HTR-8/SVneo (cell line): ENCODE results near the gene OR2Y1.
"Not testable (repeated sequence)": the region's sequence is repeated elsewhere in the genome, so short reads cannot be mapped to it uniquely, and the experiment has no call there.

Experiments
- DNase-seq: peaks from one replicate; pipeline ENCODE4 v3.0.0; 2011; ENCODE audit warnings: low spot score, mixed read lengths; ENCODE audit not compliant: insufficient read length
- FAIRE-seq: peaks from 2 replicates; lab custom pipeline; 2011; peaks lifted over from hg19 to GRCh38; lab: Jason Lieb, UNC

Gene OR2Y1, protein sequence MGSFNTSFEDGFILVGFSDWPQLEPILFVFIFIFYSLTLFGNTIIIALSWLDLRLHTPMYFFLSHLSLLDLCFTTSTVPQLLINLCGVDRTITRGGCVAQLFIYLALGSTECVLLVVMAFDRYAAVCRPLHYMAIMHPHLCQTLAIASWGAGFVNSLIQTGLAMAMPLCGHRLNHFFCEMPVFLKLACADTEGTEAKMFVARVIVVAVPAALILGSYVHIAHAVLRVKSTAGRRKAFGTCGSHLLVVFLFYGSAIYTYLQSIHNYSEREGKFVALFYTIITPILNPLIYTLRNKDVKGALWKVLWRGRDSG

DNA sequence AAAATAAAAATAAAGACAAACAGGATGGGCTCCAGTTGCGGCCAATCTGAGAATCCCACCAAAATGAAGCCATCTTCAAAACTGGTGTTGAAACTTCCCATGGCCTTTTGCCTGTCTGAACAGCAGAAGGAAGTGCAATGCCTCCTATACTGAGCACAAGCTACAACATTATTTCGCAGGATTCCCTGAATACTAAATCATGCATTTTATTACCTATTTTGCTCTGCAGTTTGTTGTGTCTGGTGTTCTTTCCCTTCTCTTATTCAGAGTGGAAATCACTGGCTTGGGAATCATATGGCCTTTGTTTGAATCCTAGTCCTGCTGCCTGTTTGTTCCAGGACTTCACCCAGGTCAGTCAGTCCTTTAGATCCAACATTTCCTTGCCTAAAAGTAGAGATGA is at the start of gene OR2Y1:
Gene OR2Y1, minus strand, starts transcription at position 101 of the 400 bp plus-strand sequence. Its CDS starts 0 bp downstream, at position 101.
- peak; percentile 20 for FAIRE-seq
- DNase-seq: no peak

DNA sequence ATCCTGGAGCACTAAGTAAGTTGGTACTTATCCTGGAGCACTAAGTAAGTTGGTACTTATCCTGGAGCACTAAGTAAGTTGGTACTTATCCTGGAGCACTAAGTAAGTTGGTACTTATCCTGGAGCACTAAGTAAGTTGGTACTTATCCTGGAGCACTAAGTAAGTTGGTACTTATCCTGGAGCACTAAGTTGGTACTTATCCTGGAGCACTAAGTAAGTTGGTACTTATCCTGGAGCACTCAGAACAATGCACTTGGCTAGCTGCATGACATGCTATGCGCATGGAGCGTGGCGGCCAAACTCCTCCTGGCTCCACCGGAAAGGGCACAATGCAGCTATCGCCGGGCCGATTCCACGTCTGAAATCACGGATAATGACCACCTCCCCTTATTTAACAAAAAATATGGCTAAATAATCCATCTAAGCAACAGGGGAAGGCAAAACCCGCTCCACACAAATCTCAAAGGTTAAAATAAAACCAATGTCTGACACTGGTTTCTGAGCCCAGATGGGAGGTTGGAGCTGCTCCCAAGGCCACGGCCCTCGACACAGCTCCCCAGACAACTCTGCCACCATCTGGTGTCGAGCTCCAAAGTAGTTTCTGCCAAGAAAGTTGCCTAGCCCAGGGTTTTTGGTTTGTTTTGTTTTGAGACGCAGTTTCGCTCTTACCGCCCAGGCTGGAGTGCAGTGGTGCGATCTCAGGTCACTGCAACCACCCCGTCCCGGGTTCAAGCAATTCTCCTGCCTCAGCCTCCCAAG is 49.0 kb upstream of the OR2Y1 start:
- not testable (repeated sequence) for FAIRE-seq, DNase-seq

DNA sequence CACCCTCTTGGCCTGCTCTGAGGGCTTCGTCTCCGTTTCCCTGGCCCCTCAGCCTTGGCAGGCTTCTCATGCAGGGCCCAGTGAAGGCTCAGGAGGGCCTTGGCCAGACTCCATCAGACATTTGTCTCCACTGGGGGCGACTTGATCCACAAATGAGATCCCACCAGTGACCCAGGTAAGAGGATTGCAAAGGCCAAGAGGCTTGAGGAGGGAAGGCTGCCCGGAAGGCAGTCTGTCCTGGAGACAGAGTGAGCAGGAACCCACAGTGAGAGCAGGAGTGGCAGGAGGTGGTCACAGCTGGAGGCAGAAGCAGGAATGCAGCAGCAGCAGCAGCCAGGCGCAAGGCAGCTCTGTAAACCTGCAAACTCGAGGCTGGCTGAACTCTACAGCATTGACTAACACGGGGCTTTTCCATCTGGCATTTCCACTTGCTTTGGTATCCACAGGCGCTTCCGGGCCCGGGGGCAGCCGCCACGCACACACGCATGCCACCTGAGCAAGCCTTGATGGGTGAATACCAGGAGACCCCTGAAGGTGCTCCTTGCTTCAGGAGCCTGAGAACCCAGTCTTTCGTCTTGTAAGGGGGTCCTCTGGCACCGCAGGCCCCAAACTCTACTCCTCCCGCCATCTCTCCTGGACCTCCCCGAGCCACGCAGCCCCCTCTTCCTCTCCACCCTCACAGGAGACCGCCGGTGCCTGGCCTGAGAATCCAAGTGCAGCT is 48.0 kb upstream of the OR2Y1 start:
- FAIRE-seq (no peak), DNase-seq (no peak)

DNA sequence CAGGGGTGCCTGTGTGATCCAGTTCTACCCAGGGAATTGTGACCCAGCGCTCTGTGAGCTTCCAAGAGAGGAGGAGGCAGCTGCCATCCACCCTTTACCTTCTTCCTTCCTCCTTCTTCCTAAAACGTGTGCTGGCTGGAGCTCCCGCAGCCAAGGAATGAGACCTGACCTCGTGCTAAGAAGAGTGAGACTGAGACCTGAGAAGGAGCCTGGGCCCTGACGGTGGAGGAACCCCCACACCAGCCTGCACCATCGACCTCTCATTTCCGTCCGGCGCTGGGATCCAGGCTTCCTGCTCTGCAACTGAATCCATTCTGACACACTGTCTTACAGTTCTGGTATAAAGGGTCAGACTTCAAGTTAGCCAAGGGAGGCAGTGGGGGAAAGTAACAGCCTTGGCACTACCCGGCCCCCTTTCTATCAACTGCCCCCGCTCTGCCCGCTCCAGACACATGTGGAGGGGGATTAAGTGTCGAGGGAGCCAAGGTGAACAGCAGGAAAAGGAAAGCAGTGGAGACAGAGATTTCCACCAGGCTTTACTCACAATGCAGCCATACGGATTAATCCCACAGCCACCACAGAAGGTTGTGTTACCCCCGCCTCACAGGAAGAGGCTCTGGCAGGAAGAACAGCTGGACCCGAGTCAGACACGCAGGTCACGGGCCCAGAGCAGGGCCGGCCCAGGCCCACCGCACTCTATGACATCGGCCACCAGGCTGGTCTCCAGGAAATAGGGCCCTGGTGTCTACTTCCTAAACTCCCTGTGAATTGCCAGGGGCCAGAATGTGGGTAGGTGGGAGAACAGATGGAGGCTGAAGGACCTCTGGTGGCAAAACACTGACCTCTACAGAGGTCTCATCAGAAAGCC is 46.9 kb upstream of the OR2Y1 start:
- FAIRE-seq (no peak), DNase-seq (no peak)

DNA sequence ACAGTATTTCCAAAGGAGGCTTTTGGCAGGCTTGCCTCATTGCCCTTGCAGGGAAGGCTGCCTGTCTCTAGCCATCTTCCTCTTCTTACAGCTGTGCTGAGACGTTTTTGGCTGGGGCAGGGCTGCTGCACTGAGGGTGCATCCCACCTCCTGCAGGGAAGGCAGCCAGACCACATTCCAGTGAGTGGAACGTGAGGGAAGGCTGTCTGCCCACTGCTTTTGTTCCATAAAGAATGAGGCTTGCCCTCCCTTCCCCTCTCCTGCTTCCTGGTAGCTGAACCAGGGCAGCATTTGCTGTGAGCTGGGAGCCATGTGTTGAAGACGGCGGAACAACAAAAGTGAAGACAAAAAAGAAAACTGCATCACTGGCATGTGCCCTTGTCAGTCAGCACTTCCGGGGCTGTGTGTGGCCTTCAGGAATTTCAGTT is 46.0 kb upstream of the OR2Y1 start:
- DNase-seq (no peak), FAIRE-seq (no peak)

DNA sequence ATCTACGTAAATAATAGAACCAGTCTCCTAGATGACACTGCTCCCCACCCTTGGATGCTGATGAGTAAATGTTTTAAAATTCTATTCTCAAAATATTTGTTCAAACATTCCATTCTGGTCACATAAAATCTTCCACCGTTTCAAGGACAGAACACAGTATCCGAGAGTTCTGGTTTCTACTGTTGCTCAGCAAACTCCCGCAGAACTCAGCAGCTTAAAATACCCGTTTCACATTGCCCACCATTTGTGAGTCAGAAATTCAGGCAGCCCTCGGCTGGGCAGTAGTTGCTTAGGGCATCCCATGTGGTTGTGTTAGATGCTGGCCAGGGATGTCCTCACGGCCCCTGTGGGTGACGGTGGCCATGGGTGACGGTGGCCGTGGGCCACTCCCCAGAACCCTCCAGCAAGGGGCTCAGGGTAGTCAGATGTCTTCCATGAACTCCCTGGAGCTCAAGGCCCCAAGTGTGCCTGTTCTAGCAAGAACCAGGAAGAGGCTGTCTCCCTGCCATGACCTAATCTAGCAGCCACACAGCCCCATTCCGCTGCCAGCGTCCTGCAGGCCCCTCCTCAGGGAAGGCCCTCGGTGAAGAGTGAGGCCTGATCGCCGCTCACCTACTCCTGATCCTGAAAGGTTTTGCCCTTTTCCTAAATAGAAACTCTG is 45.4 kb upstream of the OR2Y1 start:
- FAIRE-seq (no peak), DNase-seq (no peak)

DNA sequence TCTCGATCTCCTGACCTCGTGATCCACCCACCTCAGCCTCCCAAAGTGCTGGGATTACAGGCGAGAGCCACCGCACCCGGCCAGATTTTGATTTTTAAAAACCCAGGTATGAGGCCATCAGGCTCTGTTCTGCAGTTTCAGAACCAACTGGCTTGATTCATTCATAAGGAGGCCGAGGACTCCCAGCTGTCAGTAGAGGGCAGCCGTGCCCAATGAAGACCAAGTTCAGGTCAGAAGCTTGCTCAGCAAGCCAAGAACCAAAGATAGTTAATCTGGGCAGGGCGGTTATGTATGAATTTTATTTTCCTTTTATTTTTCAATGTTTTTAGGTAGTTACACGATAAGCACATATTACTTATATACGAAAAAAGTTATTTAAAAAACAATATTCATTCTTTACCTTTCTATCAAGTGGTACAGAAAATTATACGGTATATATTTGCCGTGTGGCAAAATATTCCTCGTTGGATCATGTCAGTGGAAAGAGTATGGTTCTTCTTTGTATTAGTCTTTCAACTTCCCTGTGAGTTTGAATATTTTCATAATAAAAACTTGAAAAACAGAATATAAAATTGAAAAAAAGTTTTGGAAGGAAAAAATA is 44.7 kb upstream of the OR2Y1 start:
- DNase-seq (peak; percentile 81), FAIRE-seq (no peak)

DNA sequence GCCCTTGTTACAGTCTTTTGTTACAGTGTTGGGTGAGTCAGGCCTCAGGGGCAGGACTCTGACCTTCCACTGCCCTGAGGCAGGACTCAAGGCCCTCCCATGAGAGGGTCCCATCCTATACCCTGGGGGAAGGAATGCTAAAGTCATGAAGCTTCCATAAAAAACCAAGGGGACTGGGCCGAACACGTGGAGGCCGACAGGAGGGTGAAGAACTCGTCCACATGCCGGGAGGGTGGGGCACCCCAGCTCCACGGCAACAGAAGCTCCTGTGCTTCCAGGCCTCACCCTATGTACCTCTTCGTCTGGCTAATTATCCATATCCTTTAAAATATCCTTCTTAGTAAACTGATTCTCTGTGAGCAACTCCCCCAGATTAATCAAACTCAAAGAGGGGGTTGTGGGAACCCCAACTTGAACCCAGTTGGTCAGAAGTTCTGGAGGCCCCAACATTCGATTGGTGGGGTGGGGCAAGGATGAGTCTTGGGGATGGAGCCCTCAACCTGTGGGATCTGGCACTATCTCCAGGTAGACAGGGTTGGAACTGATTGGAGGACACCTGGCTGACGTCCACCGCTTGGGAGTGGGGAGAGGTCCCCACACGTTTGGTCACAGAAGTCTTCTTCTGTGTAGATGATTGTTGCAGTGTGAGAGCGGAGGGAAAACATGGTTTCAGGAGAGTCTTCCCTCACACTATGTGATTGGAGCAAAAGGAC is 43.6 kb upstream of the OR2Y1 start:
- no peak for FAIRE-seq
- no peak for DNase-seq

DNA sequence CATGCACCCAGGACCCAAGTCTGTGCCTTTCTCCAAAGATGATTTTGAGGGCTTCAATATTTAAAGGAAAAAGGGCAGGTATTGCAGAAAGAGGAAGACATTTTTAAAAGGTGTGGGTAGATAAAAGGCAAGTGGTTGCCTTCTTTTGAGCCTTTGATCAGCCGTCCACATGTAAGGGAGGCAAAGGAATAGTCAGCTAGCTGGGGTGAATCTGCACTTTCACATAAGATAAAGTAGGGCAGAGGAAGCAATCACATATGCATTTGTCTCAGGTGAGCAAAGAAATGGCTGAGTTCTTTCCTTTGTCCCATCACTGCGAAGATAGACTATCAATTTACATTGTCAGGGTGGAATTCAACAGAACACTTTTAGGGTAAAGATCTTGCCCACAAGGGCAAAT is 42.9 kb upstream of the OR2Y1 start:
- no peak for DNase-seq
- no peak for FAIRE-seq

DNA sequence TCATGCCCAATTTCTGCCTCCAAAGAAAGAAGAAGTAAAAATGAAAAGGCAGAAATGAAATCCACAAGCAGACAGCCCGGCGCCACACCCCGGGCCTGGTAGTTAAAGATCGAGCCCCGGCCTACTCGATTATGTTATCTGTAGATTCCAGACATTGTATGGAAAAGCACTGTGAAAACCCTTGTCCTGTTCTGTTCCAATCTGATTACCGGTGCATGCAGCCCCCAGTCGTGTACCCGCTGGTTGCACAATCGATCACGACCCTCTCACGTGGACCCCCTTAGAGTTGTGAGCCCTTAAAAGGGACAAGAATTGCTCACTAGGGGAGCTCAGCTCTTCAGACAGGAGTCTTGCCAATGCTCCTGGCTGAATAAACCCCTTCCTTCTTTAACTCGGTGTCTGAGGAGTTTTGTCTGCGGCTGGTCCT is 42.1 kb upstream of the OR2Y1 start:
- FAIRE-seq, DNase-seq: not testable (repeated sequence)

DNA sequence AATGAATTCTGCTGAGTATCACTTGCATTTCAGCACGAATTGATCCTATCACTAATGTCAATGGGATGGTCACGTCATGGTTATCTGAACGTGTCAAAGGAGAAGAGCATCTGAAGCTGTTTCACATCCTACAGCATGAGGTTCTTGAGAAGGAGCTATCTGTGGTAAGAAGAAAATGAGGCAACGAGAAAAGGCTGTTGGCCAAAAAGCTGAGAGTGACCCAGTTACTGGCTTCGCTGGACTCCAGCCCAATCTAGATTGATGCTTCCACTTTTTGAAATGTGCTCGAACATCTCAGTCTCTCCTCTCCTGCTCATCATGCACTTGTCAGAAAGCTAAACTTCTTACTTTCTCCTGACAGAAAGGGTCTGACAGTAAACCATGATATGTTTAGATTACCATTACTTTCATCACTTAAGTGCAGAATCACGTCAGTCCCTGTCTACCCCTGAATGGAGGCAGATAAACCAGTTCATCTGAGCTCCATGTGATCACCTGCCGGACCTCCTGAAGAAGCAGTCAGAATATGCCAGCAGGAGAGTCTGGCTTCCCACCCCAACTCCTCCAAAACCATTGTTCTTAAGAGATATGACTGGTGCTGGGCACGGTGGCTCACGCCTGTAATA is 40.2 kb upstream of the OR2Y1 start:
- FAIRE-seq (no peak), DNase-seq (no peak)

DNA sequence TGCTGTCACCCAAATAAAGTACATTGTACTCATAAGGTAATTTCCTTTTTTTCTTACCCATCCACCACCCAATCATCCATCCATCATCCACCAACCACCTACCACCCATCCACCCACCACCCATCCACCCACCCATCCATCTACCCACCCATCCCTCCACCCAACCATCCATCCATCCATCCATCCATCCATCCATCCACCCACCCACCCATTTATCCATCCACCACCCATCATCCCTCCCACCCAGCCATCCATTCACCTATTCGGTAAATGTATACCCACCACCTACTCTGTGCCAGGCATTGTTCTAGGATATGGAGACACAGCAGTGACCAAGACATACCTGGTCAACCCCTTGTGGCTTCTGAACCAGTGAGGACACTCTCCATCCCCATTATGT is 37.6 kb upstream of the OR2Y1 start:
- FAIRE-seq (no peak), DNase-seq (no peak)

DNA sequence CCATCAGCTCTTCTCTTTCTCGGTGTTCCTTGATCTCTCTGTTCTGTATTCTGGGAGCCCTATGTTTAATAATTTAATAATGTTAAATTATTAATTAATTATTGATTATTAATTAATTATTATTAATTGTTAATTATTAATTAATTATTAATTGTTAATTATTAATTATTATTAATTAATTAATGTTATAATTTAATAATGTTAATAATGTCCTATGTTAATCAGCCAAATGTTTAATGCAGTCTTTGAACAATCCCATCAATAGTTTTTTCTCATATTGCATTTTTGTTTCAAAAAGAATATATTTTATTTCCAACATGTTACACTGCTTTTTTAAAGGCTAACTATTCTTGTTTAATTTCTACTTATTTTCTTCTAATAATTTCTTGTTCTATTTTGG is 36.5 kb upstream of the OR2Y1 start:
- no peak for DNase-seq
- FAIRE-seq: no peak

DNA sequence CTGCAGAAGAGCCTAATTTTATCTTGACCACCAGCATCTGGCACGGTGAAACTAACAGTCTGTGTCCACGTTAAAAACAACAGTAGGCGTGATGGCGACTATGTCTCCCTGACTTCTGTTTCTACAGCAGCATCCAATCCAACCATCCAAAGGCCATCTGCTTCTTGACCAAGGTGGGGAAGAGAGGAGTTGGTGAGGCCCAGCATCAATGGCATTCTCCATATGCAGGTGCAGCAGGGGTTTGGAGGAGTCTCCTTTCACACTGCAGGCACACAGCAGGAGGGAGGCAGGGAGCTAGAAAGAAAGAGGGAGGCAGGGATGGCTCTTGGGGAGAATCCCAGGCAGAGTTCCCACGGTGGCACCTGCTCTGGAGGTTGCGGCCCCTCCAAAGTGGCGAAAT is 35.8 kb upstream of the OR2Y1 start:
- no peak for FAIRE-seq
- no peak for DNase-seq

DNA sequence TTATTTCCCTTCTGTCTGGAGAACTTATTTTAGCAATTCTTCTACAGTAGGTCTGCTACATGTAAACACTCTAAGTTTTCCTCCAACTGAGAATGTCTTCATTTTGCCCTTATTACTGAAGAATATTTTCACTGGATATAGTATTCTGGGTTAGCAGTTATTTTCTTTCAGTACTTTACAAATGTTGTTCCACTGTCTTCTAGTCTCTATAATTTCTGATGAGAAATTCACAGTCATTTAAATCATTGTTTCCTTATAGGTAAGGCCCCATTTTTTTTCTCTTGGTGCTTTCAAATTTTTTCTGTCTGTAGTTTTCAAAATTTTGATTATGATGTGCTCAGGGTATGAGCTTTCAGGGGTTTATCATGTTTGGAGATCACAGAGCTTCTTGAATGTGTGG is 32.0 kb upstream of the OR2Y1 start:
- FAIRE-seq (no peak), DNase-seq (no peak)

DNA sequence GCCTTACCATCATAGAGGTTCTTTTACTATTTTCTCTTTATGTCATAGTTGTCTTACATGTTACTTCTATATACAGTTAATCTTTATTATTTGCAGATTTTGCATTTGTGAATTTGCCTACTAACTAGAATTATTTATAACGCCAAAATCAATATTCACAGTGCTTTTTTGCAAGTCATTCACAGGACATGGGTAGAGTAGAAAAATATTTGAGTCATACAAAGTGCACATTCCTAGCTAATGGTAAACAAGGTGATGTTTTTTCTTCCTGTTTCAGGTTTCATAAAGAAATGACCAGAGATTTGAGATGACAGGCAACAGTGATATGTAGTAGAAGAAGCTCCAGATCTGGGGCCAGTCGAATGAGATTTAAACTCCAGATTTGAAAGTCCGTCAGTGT is 30.0 kb upstream of the OR2Y1 start:
- FAIRE-seq (no peak), DNase-seq (no peak)

DNA sequence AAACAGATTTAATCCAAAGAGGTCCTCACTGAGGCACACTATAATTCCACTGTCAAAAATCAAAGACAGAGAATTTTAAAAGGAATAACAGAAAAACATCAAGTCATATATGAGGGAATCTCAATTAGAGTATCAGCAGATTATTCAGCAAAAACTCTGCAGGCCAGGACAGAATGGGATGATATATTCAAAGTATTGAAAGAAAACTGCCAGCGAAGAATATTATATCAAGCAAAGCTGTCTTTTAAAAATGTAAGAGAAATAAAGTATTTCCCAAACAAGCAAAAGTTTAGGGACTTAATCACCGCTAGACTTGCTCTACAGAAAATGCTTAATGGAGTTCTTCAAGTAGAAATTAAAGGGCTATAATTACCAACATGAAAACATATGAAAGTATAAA is 15.7 kb upstream of the OR2Y1 start:
- DNase-seq (no peak), FAIRE-seq (no peak)

DNA sequence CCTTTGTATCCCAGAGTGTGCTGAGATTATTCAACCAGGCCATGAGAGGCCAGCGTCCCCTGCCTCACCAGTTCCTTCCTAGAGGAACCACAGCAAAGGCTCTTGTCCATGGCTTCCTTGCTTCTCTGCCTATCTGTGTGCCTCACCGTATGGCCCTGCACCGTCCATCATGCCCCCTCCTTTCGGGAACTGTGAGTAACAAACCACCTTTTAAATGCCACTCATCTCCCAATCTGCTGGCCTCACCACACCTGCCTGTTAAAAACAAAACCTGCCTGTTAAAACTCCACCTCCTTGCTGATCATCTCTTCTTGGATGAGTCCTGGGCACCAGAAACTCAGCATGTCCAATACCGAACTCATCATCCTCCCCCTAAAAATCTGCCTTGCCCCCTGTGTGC is 4.4 kb upstream of the OR2Y1 start:
- FAIRE-seq: no peak
- DNase-seq: no peak
